A549 (cell line): Measurements from ENCODE around the gene SPINDOC. TPM values are rescaled to one million over a fixed set of nuclear protein-coding genes. Genes with fewer than 3 reads are reported as not detected.
A peak's percentile ranks its signal among the peaks of the same experiment; 100 is the strongest.
"Not testable (repeated sequence)": the region's sequence is repeated elsewhere in the genome, so short reads cannot be mapped to it uniquely, and the experiment has no call there.

Experiments
- ATAC-seq, 2 experiments: fragments of 200-7000 bp in 1 of 2; fragments of >200 bp in 1 of 2; cut with Nextera tagmentation in 1 of 2; cut with Tn5 transposase in 1 of 2; 3 replicates each; pipeline versions ENCODE4 v1.8.0 to v1.9.1; 2018 to 2020; ENCODE audit warnings: mild to moderate bottlenecking in 1 of 2, moderate library complexity in 1 of 2
- CTCF ChIA-PET: fragments of 300-600 bp; sonication (Branson Sonifier 250); formaldehyde crosslinking; extraction: SDS; loops from one replicate; lab custom pipeline; 2021; ENCODE audit warnings: antibody characterized with exemption, inconsistent platforms; lab: Yijun Ruan, JAX
- POLR2A ChIA-PET: fragments of 350-600 bp; formaldehyde crosslinking; extraction: SDS; loops from one replicate; lab custom pipeline; 2021; ENCODE audit warnings: antibody characterized with exemption, inconsistent platforms; lab: Yijun Ruan, JAX
- DNase-seq, 2 experiments: peaks; one replicate each; pipeline versions ENCODE4 v3.0.0 to v3.0.0-alpha.2; 2011 to 2016; ENCODE audit warnings: low read depth in 1 of 2, low spot score in 1 of 2
- FAIRE-seq: peaks from 2 replicates; lab custom pipeline; 2011; peaks lifted over from hg19 to GRCh38; lab: Jason Lieb, UNC
- H3K27ac ChIP-seq, 2 experiments: fragments of >200 bp; sonication (Bioruptor Twin); formaldehyde crosslinking; 3 replicates each; pipeline ENCODE4 v1.5.1; 2016 to 2017
- H3K4me1 ChIP-seq: fragments of >200 bp; sonication (Bioruptor Twin); formaldehyde crosslinking; 3 replicates; pipeline ENCODE4 v1.6.1; 2016
- H3K4me2 ChIP-seq: fragments of >200 bp; sonication (Bioruptor Twin); formaldehyde crosslinking; 3 replicates; pipeline ENCODE4 v1.6.1; 2016
- H3K4me3 ChIP-seq: fragments of >200 bp; sonication (Bioruptor Twin); formaldehyde crosslinking; 3 replicates; pipeline ENCODE4 v1.5.1; 2016
- H3K9me3 ChIP-seq: fragments of >200 bp; sonication (Bioruptor Twin); formaldehyde crosslinking; 3 replicates; pipeline ENCODE4 v1.6.1; 2016
- ATOH8 ChIP-seq: fragments of 250-450 bp; sonication (Bioruptor Pico); IDR thresholded peaks from 2 replicates; pipeline ENCODE4 v1.5.0; 2020; ENCODE audit warnings: low read depth, mild to moderate bottlenecking, moderate library complexity
- BCL3 ChIP-seq: fragments of >200 bp; sonication (Bioruptor Twin); formaldehyde crosslinking; IDR thresholded peaks from 3 replicates; pipeline ENCODE4 v1.6.1; 2016
- BHLHE40 ChIP-seq: IDR thresholded peaks from 2 replicates; pipeline ENCODE4 v1.6.1; 2012; ENCODE audit warnings: low read depth, low read length, inconsistent platforms
- CBX2 ChIP-seq: fragments of 200-600 bp; sonication (generic); IDR thresholded peaks from 2 replicates; pipeline ENCODE4 v1.6.1; 2016; ENCODE audit warnings: low read depth, mild to moderate bottlenecking, borderline replicate concordance
- CBX8 ChIP-seq: fragments of 200-600 bp; sonication (generic); IDR thresholded peaks from 2 replicates; pipeline ENCODE4 v1.6.1; 2016
- CEBPB ChIP-seq, 2 experiments: fragments of >200 bp in 1 of 2; sonication (Bioruptor Twin) in 1 of 2; formaldehyde crosslinking in 1 of 2; IDR thresholded peaks; 2 replicates each; pipeline ENCODE4 v1.6.1; 2012 to 2016
- ESRRA ChIP-seq: fragments of 150-350 bp; IDR thresholded peaks from 2 replicates; pipeline ENCODE4 v1.6.1; 2014; ENCODE audit warnings: mild to moderate bottlenecking, low read length, borderline replicate concordance
- FOSL2 ChIP-seq, 2 experiments: fragments of 450-650 bp in 1 of 2; fragments of >200 bp in 1 of 2; sonication (Bioruptor Twin) in 1 of 2; formaldehyde crosslinking; IDR thresholded peaks; 2 replicates each; pipeline versions ENCODE4 v1.5.0 to v1.6.1; 2016 to 2020; ENCODE audit warnings: mild to moderate bottlenecking in 1 of 2, moderate library complexity in 1 of 2
- FOXS1 ChIP-seq: fragments of 250-450 bp; sonication (Bioruptor Pico); IDR thresholded peaks from 2 replicates; pipeline ENCODE4 v1.5.0; 2020; ENCODE audit warnings: mild to moderate bottlenecking, moderate library complexity
- HDAC2 ChIP-seq: fragments of 200-600 bp; sonication (generic); IDR thresholded peaks from 2 replicates; pipeline ENCODE4 v1.6.1; 2016
- HEYL ChIP-seq: fragments of 250-450 bp; sonication (Bioruptor Pico); IDR thresholded peaks from 2 replicates; pipeline ENCODE4 v1.8.0; 2021; ENCODE audit warnings: mild to moderate bottlenecking, moderate library complexity
- HOXB5 ChIP-seq: fragments of 250-450 bp; sonication (Bioruptor Pico); IDR thresholded peaks from 2 replicates; pipeline ENCODE4 v1.5.0; 2020; ENCODE audit warnings: mild to moderate bottlenecking, moderate library complexity
- JUN ChIP-seq, 2 experiments: fragments of >200 bp; sonication (Bioruptor Twin); formaldehyde crosslinking; IDR thresholded peaks; 2 replicates in 1 of 2; 3 replicates in 1 of 2; pipeline ENCODE4 v1.6.1; 2016 to 2017
- MAZ ChIP-seq: fragments of 150-350 bp; IDR thresholded peaks from 2 replicates; pipeline ENCODE4 v1.6.1; 2014; ENCODE audit warnings: antibody characterized with exemption, low read depth, low read length, borderline replicate concordance
- NR3C1 ChIP-seq: fragments of >200 bp; sonication (Bioruptor Twin); formaldehyde crosslinking; IDR thresholded peaks from 3 replicates; pipeline ENCODE4 v1.6.1; 2017
- POLR2A ChIP-seq: IDR thresholded peaks from 2 replicates; pipeline ENCODE4 v1.6.1; 2012; ENCODE audit warnings: mild to moderate bottlenecking, low read length
- POLR2AphosphoS2 ChIP-seq: conservative IDR thresholded peaks from 2 replicates; pipeline ENCODE4 v1.6.1; 2012; ENCODE audit warnings: low read length, improper control_type of control experiment, inconsistent platforms
- RAD21 ChIP-seq, 2 experiments: fragments of >200 bp in 1 of 2; sonication (Bioruptor Twin) in 1 of 2; formaldehyde crosslinking in 1 of 2; IDR thresholded peaks in 1 of 2; conservative IDR thresholded peaks in 1 of 2; 2 replicates in 1 of 2; 3 replicates in 1 of 2; pipeline ENCODE4 v1.6.1; 2012 to 2018; ENCODE audit warnings: inconsistent platforms in 1 of 2
- RARB ChIP-seq: fragments of 250-450 bp; sonication (Bioruptor Pico); IDR thresholded peaks from 2 replicates; pipeline ENCODE4 v1.8.0; 2021; ENCODE audit warnings: mild to moderate bottlenecking, moderate library complexity
- REST ChIP-seq: fragments of 200-600 bp; sonication (generic); IDR thresholded peaks from 2 replicates; pipeline ENCODE4 v1.6.1; 2016; ENCODE audit warnings: antibody characterized with exemption, mild to moderate bottlenecking, moderate library complexity
- RFX5 ChIP-seq: fragments of 450-650 bp; IDR thresholded peaks from 2 replicates; pipeline ENCODE4 v1.7.1; 2014; ENCODE audit warnings: antibody characterized with exemption, mild to moderate bottlenecking, moderate library complexity
- USF2 ChIP-seq: fragments of 450-650 bp; IDR thresholded peaks from 2 replicates; pipeline ENCODE4 v1.6.1; 2014; ENCODE audit warnings: antibody characterized with exemption
- ZNF302 ChIP-seq: fragments of 250-450 bp; sonication (Bioruptor Pico); IDR thresholded peaks from 2 replicates; pipeline ENCODE4 v1.9.0; 2021; ENCODE audit warnings: inconsistent platforms, mild to moderate bottlenecking, moderate library complexity
- ZSCAN20 ChIP-seq: fragments of 250-450 bp; sonication (Bioruptor Pico); IDR thresholded peaks from 2 replicates; pipeline ENCODE4 v1.8.0; 2022; ENCODE audit warnings: mild to moderate bottlenecking, moderate library complexity
- WGBS: methylation state at CpG from one replicate; pipeline ENCODE4 v1.1.6; 2017; ENCODE audit errors: missing lambda C conversion rate; 5-methylcytosine and 5-hydroxymethylcytosine counted together
- polyA plus RNA-seq, 4 experiments: library from polyadenylated mRNA; depleted of rRNA in 3 of 4; stranded (reverse); fragments of >200 nt; fragmentation: RNase III in 1 of 4; extraction: RNeasy Plus Mini Kit Qiagen cat#74134 plus additional on column Dnase treatment in 1 of 4; gene quantifications; 2 replicates in 3 of 4; 3 replicates in 1 of 4; pipeline ENCODE4 v1.2.3, GENCODE V29; 2011 to 2017

Gene SPINDOC
- polyA plus RNA-seq, 2 of the 4 experiments (the other 2 are of a cell fraction) = 17.6 to 34.8 TPM

GRCh38 chr11:63863620-63864019, 50.4 kb downstream of the SPINDOC start:
- CTCF ChIA-PET = interaction anchor here (0.6 to 2.1 kb wide), 5 partner anchors 17 to 95 kb away, joined by 3 to 9 read pairs (median 5); partner anchors contain the start of genes MARK2 and ZFTA
- Histone ChIP-seq H3K4me2 (peak overlapping the region; percentile 53), H3K4me1 (peaks cover 43% of the 10 kb centered on the region), H3K27ac (peak overlapping the region; percentile 68 to 75; a peak in 4 of 6 replicates)
- DNase-seq, FAIRE-seq, H3K4me3 ChIP-seq, H3K9me3 ChIP-seq, ATAC-seq, POLR2A ChIA-PET: not testable (repeated sequence)
- 94% methylated on average over 6 of the region's 6 CpGs for WGBS

GRCh38 chr11:63866211-63866610, 53.0 kb downstream of the SPINDOC start:
- no peaks in the 10 kb centered on the region for H3K9me3 ChIP-seq
- H3K27ac ChIP-seq = 0 out of 6 replicates have a peak overlapping the region, but pooled peaks of 1 of the 2 experiments have one; percentile 13
- 85% methylated on average over 4 of the region's 4 CpGs for WGBS
- CTCF ChIA-PET = interaction anchor here (1.3 to 3.4 kb wide), 4 partner anchors 9 to 55 kb away, joined by 3 to 17 read pairs (median 7); no protein-coding TSS in a partner anchor
- no peak overlapping the region for H3K4me2 ChIP-seq
- POLR2A ChIA-PET = no interaction called here
- TF ChIP-seq POLR2A = no peak
- TF ChIP-seq ATOH8 (CRISPR knock-in tag) = no peak
- no peak for TF ChIP-seq BHLHE40
- no peak for TF ChIP-seq HEYL
- no peak for TF ChIP-seq FOSL2 (IDR thresholded peaks at IDR 0.05)
- no peak for TF ChIP-seq FOSL2 (CRISPR knock-in tag; IDR thresholded peaks at IDR 0.05)
- TF ChIP-seq ZNF302 (CRISPR knock-in tag) = no peak
- TF ChIP-seq FOXS1 (CRISPR knock-in tag) = no peak
- no peak for TF ChIP-seq RAD21 (conservative IDR thresholded peaks at IDR 0.05 in 1 of 2, IDR thresholded peaks at IDR 0.05 in 1 of 2)
- no peak for TF ChIP-seq JUN (IDR thresholded peaks at IDR 0.05)
- no peak for TF ChIP-seq CBX8
- TF ChIP-seq RFX5 = no peak
- TF ChIP-seq CEBPB (IDR thresholded peaks at IDR 0.05) = no peak
- no peak for TF ChIP-seq CBX2
- no peak for TF ChIP-seq HOXB5 (CRISPR knock-in tag)
- no peak for TF ChIP-seq HDAC2
- no peak for TF ChIP-seq POLR2AphosphoS2
- TF ChIP-seq, all 56 proteins: peak for 0
- H3K4me1 ChIP-seq = peaks cover 57% of the 10 kb centered on the region
- DNase-seq = no peak
- no peak for FAIRE-seq
- H3K4me3 ChIP-seq = no peak overlapping the region
- ATAC-seq = no peak

- FAIRE-seq (no peak), DNase-seq (no peak), ATAC-seq (no peak)
- 99% methylated on average over 4 of the region's 4 CpGs for WGBS
- Histone ChIP-seq H3K4me2 (no peak overlapping the region), H3K9me3 (no peaks in the 10 kb centered on the region), H3K4me3 (no peak overlapping the region), H3K4me1 (peaks cover 64% of the 10 kb centered on the region), H3K27ac (no peak overlapping the region)
- POLR2A ChIA-PET = no interaction called here
- CTCF ChIA-PET = interaction anchor here (0.5 to 3.4 kb wide), 9 partner anchors 11 to 78 kb away, joined by 3 to 17 read pairs (median 4); no protein-coding TSS in a partner anchor
- TF ChIP-seq REST (no peak), NR3C1 (no peak), MAZ (no peak), ESRRA (no peak), RARB (no peak), ZSCAN20 (CRISPR knock-in tag) (no peak), USF2 (no peak), HDAC2 (no peak), BCL3 (no peak), FOSL2 (IDR thresholded peaks at IDR 0.05) (no peak), FOSL2 (CRISPR knock-in tag; IDR thresholded peaks at IDR 0.05) (no peak)
Measured at GRCh38 chr11:63867511-63867910, 54.3 kb downstream of the SPINDOC start.
